ENCODE measurements around the gene ZXDB.

DNA sequence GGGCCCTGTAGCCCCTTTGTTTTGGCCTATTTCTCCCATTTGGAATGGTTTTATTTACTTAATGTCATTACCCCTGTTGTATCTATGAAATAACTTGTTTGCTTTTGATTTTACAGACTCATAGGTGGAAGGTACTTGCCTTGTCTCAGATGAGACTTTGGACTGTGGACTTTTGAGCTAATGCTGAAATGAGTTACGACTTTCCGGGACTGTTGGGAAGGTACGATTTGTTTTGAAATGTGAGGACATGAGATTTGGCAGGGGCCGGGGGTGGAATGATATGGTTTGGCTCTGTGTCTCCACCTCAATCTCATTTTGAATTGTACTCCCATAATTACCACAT lies 48.8 kb downstream of the ZXDB start:
- TF ChIP-seq, protein P1, sequence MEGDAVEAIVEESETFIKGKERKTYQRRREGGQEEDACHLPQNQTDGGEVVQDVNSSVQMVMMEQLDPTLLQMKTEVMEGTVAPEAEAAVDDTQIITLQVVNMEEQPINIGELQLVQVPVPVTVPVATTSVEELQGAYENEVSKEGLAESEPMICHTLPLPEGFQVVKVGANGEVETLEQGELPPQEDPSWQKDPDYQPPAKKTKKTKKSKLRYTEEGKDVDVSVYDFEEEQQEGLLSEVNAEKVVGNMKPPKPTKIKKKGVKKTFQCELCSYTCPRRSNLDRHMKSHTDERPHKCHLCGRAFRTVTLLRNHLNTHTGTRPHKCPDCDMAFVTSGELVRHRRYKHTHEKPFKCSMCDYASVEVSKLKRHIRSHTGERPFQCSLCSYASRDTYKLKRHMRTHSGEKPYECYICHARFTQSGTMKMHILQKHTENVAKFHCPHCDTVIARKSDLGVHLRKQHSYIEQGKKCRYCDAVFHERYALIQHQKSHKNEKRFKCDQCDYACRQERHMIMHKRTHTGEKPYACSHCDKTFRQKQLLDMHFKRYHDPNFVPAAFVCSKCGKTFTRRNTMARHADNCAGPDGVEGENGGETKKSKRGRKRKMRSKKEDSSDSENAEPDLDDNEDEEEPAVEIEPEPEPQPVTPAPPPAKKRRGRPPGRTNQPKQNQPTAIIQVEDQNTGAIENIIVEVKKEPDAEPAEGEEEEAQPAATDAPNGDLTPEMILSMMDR (IDR thresholded peaks at IDR 0.05), result no peak
- TF ChIP-seq POLR2A (IDR thresholded peaks at IDR 0.05), result no peak

Measured in testis (tissue), 2 donors.